Measurements from ENCODE around the gene FARP2.

Gene FARP2

DNA sequence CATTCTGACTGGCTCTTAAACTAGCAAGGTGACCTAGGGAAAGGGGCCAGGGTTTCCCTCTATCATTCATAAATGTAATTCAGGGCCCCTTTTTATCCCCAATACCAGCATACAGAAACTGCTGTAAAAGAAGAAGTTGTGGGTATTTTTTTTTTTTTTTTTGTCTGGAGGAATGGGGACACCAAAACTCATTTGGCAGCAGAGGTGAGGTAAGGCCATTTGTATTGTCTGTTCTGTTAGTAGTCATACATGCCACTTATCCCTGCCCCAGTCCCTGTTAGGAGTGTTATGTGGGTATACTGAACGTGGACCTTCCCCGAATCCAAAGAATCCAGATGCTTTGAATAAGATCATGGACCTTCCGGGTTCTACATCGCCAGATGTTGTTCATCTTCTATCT, 38.7 kb upstream of the FARP2 start:
- no peak for TF ChIP-seq CREB1 (IDR thresholded peaks at IDR 0.05; ENCODE audit: low read depth)
- TF ChIP-seq, protein P1, sequence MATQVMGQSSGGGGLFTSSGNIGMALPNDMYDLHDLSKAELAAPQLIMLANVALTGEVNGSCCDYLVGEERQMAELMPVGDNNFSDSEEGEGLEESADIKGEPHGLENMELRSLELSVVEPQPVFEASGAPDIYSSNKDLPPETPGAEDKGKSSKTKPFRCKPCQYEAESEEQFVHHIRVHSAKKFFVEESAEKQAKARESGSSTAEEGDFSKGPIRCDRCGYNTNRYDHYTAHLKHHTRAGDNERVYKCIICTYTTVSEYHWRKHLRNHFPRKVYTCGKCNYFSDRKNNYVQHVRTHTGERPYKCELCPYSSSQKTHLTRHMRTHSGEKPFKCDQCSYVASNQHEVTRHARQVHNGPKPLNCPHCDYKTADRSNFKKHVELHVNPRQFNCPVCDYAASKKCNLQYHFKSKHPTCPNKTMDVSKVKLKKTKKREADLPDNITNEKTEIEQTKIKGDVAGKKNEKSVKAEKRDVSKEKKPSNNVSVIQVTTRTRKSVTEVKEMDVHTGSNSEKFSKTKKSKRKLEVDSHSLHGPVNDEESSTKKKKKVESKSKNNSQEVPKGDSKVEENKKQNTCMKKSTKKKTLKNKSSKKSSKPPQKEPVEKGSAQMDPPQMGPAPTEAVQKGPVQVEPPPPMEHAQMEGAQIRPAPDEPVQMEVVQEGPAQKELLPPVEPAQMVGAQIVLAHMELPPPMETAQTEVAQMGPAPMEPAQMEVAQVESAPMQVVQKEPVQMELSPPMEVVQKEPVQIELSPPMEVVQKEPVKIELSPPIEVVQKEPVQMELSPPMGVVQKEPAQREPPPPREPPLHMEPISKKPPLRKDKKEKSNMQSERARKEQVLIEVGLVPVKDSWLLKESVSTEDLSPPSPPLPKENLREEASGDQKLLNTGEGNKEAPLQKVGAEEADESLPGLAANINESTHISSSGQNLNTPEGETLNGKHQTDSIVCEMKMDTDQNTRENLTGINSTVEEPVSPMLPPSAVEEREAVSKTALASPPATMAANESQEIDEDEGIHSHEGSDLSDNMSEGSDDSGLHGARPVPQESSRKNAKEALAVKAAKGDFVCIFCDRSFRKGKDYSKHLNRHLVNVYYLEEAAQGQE (IDR thresholded peaks at IDR 0.05; ENCODE audit: low read depth): no peak
- no peak for TF ChIP-seq TCF12 (IDR thresholded peaks at IDR 0.05; ENCODE audit: low read depth)
- TF ChIP-seq FOXM1 (IDR thresholded peaks at IDR 0.05; ENCODE audit: borderline replicate concordance, low read depth): no peak
- TF ChIP-seq TEAD4 (IDR thresholded peaks at IDR 0.05): no peak
- TF ChIP-seq EGR1 (IDR thresholded peaks at IDR 0.05): no peak
- TF ChIP-seq, protein P2, sequence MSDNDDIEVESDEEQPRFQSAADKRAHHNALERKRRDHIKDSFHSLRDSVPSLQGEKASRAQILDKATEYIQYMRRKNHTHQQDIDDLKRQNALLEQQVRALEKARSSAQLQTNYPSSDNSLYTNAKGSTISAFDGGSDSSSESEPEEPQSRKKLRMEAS (IDR thresholded peaks at IDR 0.05): no peak
- TF ChIP-seq, protein P3, sequence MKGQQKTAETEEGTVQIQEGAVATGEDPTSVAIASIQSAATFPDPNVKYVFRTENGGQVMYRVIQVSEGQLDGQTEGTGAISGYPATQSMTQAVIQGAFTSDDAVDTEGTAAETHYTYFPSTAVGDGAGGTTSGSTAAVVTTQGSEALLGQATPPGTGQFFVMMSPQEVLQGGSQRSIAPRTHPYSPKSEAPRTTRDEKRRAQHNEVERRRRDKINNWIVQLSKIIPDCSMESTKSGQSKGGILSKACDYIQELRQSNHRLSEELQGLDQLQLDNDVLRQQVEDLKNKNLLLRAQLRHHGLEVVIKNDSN (IDR thresholded peaks at IDR 0.05): no peak
- no peak for TF ChIP-seq ZBTB7A (IDR thresholded peaks at IDR 0.05; ENCODE audit: low read depth)
- TF ChIP-seq YY1 (IDR thresholded peaks at IDR 0.05; ENCODE audit: low read depth): no peak
- no peak for TF ChIP-seq EP300 (IDR thresholded peaks at IDR 0.05; ENCODE audit: borderline replicate concordance)
- TF ChIP-seq RAD21 (IDR thresholded peaks at IDR 0.05; ENCODE audit: low read depth): no peak
- TF ChIP-seq CEBPB (IDR thresholded peaks at IDR 0.05): no peak
- TF ChIP-seq NFIC (IDR thresholded peaks at IDR 0.05): no peak
- TF ChIP-seq TAF1 (IDR thresholded peaks at IDR 0.05; ENCODE audit: low read depth): no peak

DNA sequence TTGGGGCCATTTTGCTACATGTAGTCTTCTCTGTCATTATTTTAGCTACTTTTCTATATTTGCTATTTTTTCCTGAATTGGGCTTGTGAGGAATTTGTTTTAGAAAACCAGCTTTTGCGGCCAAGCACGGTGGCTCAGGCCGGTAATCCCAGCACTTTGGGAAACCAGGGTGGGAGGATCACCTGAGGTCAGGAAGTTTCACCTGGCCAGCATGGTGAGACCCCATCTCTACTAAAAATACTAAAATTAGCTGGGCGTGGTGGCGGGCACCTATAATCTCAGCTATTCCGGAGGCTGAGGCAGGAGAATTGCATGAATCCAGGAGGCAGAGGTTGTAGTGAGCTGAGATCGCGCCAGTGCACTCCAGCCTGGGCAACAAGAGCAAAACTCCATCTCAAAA, 35.7 kb upstream of the FARP2 start:
- TF ChIP-seq TCF12 (IDR thresholded peaks at IDR 0.05; ENCODE audit: low read depth) (no peak), CREB1 (IDR thresholded peaks at IDR 0.05; ENCODE audit: low read depth) (no peak), ZBTB7A (IDR thresholded peaks at IDR 0.05; ENCODE audit: low read depth) (no peak), CEBPB (IDR thresholded peaks at IDR 0.05) (no peak), YY1 (IDR thresholded peaks at IDR 0.05; ENCODE audit: low read depth) (no peak), NFIC (IDR thresholded peaks at IDR 0.05) (no peak), TEAD4 (IDR thresholded peaks at IDR 0.05) (no peak), FOXM1 (IDR thresholded peaks at IDR 0.05; ENCODE audit: borderline replicate concordance, low read depth) (no peak), EGR1 (IDR thresholded peaks at IDR 0.05) (no peak), RAD21 (IDR thresholded peaks at IDR 0.05; ENCODE audit: low read depth) (no peak), EP300 (IDR thresholded peaks at IDR 0.05; ENCODE audit: borderline replicate concordance) (no peak)
- TF ChIP-seq, protein P2 (IDR thresholded peaks at IDR 0.05): no peak
- TF ChIP-seq, protein P1 (IDR thresholded peaks at IDR 0.05; ENCODE audit: low read depth): no peak
- TF ChIP-seq, protein P3 (IDR thresholded peaks at IDR 0.05): no peak

DNA sequence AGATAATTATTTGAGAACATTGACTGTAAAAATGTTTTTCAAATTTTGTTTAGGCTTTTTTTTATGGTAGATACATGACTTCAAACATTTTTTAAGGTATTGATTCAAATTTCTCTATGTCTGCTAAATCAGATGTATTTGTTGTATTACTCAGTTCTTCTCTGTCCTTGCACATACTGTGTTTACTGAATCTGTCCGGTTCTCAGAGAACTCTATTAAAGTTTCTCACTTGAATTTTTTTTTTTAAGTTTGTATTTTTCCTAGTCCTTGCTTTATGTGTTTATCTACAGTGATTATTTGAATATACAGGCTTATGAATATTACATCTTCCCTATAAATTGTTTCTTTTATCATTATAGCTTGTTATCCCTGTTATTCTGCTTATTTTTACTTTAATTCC, 35.1 kb upstream of the FARP2 start:
- TF ChIP-seq NFIC (IDR thresholded peaks at IDR 0.05): no peak
- no peak for TF ChIP-seq ZBTB7A (IDR thresholded peaks at IDR 0.05; ENCODE audit: low read depth)
- TF ChIP-seq, protein P1 (IDR thresholded peaks at IDR 0.05; ENCODE audit: low read depth): no peak
- TF ChIP-seq, protein P3 (IDR thresholded peaks at IDR 0.05): no peak

DNA sequence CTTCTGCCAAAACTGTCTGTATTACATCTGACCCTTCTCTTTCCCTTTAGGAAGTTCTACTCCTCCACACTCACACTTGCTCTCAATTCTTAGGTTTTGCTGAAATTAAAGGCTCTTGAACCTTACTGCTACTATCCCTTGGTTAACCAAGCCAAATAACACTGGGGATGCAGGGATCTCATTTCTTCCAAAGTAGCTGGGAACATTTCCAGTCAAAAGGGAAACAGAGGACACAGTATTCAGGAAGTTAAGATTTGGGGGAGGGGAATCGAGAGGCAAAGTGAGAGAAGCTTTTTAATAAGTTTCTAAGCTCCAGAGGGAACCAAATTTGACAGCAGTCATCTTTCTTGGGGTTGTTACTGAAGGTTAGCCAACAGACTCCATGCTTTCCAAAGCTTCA, 34.2 kb upstream of the FARP2 start:
- TF ChIP-seq, protein P3 (IDR thresholded peaks at IDR 0.05): no peak
- no peak for TF ChIP-seq TAF1 (IDR thresholded peaks at IDR 0.05; ENCODE audit: low read depth)
- TF ChIP-seq CREB1 (IDR thresholded peaks at IDR 0.05; ENCODE audit: low read depth): no peak
- TF ChIP-seq EGR1 (IDR thresholded peaks at IDR 0.05): no peak
- no peak for TF ChIP-seq TCF12 (IDR thresholded peaks at IDR 0.05; ENCODE audit: low read depth)
- TF ChIP-seq YY1 (IDR thresholded peaks at IDR 0.05; ENCODE audit: low read depth): no peak
- TF ChIP-seq EP300 (IDR thresholded peaks at IDR 0.05; ENCODE audit: borderline replicate concordance): no peak
- TF ChIP-seq RAD21 (IDR thresholded peaks at IDR 0.05; ENCODE audit: low read depth): no peak
- TF ChIP-seq FOXM1 (IDR thresholded peaks at IDR 0.05; ENCODE audit: borderline replicate concordance, low read depth): no peak
- TF ChIP-seq NFIC (IDR thresholded peaks at IDR 0.05): no peak
- no peak for TF ChIP-seq TEAD4 (IDR thresholded peaks at IDR 0.05)
- TF ChIP-seq, protein P1 (IDR thresholded peaks at IDR 0.05; ENCODE audit: low read depth): no peak
- no peak for TF ChIP-seq ZBTB7A (IDR thresholded peaks at IDR 0.05; ENCODE audit: low read depth)
- TF ChIP-seq CEBPB (IDR thresholded peaks at IDR 0.05): no peak
- TF ChIP-seq, protein P2 (IDR thresholded peaks at IDR 0.05): no peak

Measured in Ishikawa (cell line).